Measurements from ENCODE around the gene B3GAT2.

Gene B3GAT2

GRCh38 chr6:70886071-70886470, 70.8 kb downstream of the B3GAT2 start:
- Histone ChIP-seq H3K4me2 (no peak overlapping the region), H3K36me3 (ENCODE audit: insufficient read depth) (no peaks in the 10 kb centered on the region), H3K79me2 (ENCODE audit: insufficient read depth, low read depth) (no peaks in the 10 kb centered on the region), H3K27ac (no peak overlapping the region), H3K4me3 (IDR thresholded peaks at IDR 0.05; ENCODE audit: insufficient read depth, low read depth, low read length) (no peak overlapping the region), H4K20me1 (ENCODE audit: insufficient read depth) (no peaks in the 10 kb centered on the region), H3K9ac (no peak overlapping the region), H2AFZ (ENCODE audit: low read depth) (no peak overlapping the region), H3K27me3 (ENCODE audit: insufficient read depth, low read depth) (no peaks in the 10 kb centered on the region), H3K4me1 (ENCODE audit: low read depth, poor library complexity, severe bottlenecking) (no peaks in the 10 kb centered on the region)
- no peak for TF ChIP-seq CTCF (conservative IDR thresholded peaks at IDR 0.05; ENCODE audit: low read depth, low read length)

GRCh38 chr6:70884074-70884983, 72.5 kb downstream of the B3GAT2 start:
- no peak overlapping the region for H3K27ac ChIP-seq
- peak; percentile 90 for TF ChIP-seq CTCF (conservative IDR thresholded peaks at IDR 0.05; ENCODE audit: low read depth, low read length)
- H3K4me3 ChIP-seq (IDR thresholded peaks at IDR 0.05; ENCODE audit: insufficient read depth, low read depth, low read length) = no peak overlapping the region
- H3K36me3 ChIP-seq (ENCODE audit: insufficient read depth) = no peaks in the 10 kb centered on the region
- no peaks in the 10 kb centered on the region for H3K27me3 ChIP-seq (ENCODE audit: insufficient read depth, low read depth)
- H3K9ac ChIP-seq = no peak overlapping the region
- no peaks in the 10 kb centered on the region for H3K79me2 ChIP-seq (ENCODE audit: insufficient read depth, low read depth)
- no peak overlapping the region for H3K4me2 ChIP-seq
- no peaks in the 10 kb centered on the region for H4K20me1 ChIP-seq (ENCODE audit: insufficient read depth)
- no peaks in the 10 kb centered on the region for H3K4me1 ChIP-seq (ENCODE audit: low read depth, poor library complexity, severe bottlenecking)
- no peak overlapping the region for H2AFZ ChIP-seq (ENCODE audit: low read depth)

GRCh38 chr6:70879496-70879895, 77.4 kb downstream of the B3GAT2 start:
- TF ChIP-seq CTCF (conservative IDR thresholded peaks at IDR 0.05; ENCODE audit: low read depth, low read length) = no peak

GRCh38 chr6:70874181-70874913, 82.5 kb downstream of the B3GAT2 start:
- Histone ChIP-seq H3K9ac (no peak overlapping the region), H2AFZ (ENCODE audit: low read depth) (no peak overlapping the region), H3K36me3 (ENCODE audit: insufficient read depth) (no peaks in the 10 kb centered on the region), H3K79me2 (ENCODE audit: insufficient read depth, low read depth) (no peaks in the 10 kb centered on the region), H3K4me3 (IDR thresholded peaks at IDR 0.05; ENCODE audit: insufficient read depth, low read depth, low read length) (no peak overlapping the region), H3K4me1 (ENCODE audit: low read depth, poor library complexity, severe bottlenecking) (no peaks in the 10 kb centered on the region), H3K27ac (no peak overlapping the region), H3K27me3 (ENCODE audit: insufficient read depth, low read depth) (no peaks in the 10 kb centered on the region), H4K20me1 (ENCODE audit: insufficient read depth) (no peaks in the 10 kb centered on the region), H3K4me2 (no peak overlapping the region)
- no peak for TF ChIP-seq CTCF (conservative IDR thresholded peaks at IDR 0.05; ENCODE audit: low read depth, low read length)

More at GRCh38 chr6:70879496-70879895, 77.4 kb downstream of the B3GAT2 start:
- Histone ChIP-seq H4K20me1 (ENCODE audit: insufficient read depth) (no peaks in the 10 kb centered on the region), H3K4me1 (ENCODE audit: low read depth, poor library complexity, severe bottlenecking) (no peaks in the 10 kb centered on the region), H2AFZ (ENCODE audit: low read depth) (no peak overlapping the region), H3K4me3 (IDR thresholded peaks at IDR 0.05; ENCODE audit: insufficient read depth, low read depth, low read length) (no peak overlapping the region), H3K9ac (no peak overlapping the region), H3K27ac (no peak overlapping the region), H3K27me3 (ENCODE audit: insufficient read depth, low read depth) (no peaks in the 10 kb centered on the region), H3K36me3 (ENCODE audit: insufficient read depth) (no peaks in the 10 kb centered on the region), H3K79me2 (ENCODE audit: insufficient read depth, low read depth) (no peaks in the 10 kb centered on the region), H3K4me2 (no peak overlapping the region)

All from KMS-11 (cell line).